Colon (tissue), 2 donors: ENCODE data around the gene TPR.
A peak's percentile ranks its signal among the peaks of the same experiment; 100 is the strongest.
"Not testable (repeated sequence)": the region's sequence is repeated elsewhere in the genome, so short reads cannot be mapped to it uniquely, and the experiment has no call there.

ENCODE experiments used
- FAIRE-seq: peaks from 2 replicates; lab custom pipeline; 2012; peaks lifted over from hg19 to GRCh38; lab: Jason Lieb, UNC
- donor health status: control.
- donor health status: control.

The TPR gene

GRCh38 chr1:186375152-186375928 is at the start of gene TPR, which contains the start of gene ODR4:
TSS of gene TPR (minus strand) at chr1:186375253. CDS start at chr1:186375028, 225 bp downstream.
TSS of gene ODR4 (plus strand) at chr1:186375838. CDS start at chr1:186379786, 3,948 bp downstream.
- FAIRE-seq, result peak; percentile 76

GRCh38 chr1:186424539-186424938 is 49.5 kb upstream of the TPR start:
- FAIRE-seq, result no peak

GRCh38 chr1:186421446-186421845 is 46.4 kb upstream of the TPR start:
- no peak for FAIRE-seq

- no peak for FAIRE-seq
Observed at GRCh38 chr1:186420923-186421322, 45.9 kb upstream of the TPR start.

GRCh38 chr1:186420311-186420710 is 45.3 kb upstream of the TPR start:
- FAIRE-seq, result no peak

- FAIRE-seq, result no peak
Observed at GRCh38 chr1:186418503-186418902, 43.5 kb upstream of the TPR start.

GRCh38 chr1:186413319-186413718 is 38.3 kb upstream of the TPR start:
- no peak for FAIRE-seq

- no peak for FAIRE-seq
Observed at GRCh38 chr1:186409091-186409490, 34.0 kb upstream of the TPR start.

GRCh38 chr1:186404454-186405051 is 29.5 kb upstream of the TPR start:
- FAIRE-seq, result peak; percentile 79

GRCh38 chr1:186403632-186404031 is 28.6 kb upstream of the TPR start:
- no peak for FAIRE-seq

- not testable (repeated sequence) for FAIRE-seq
Observed at GRCh38 chr1:186401446-186401845, 26.4 kb upstream of the TPR start.

GRCh38 chr1:186392711-186393110 is 17.7 kb upstream of the TPR start:
- not testable (repeated sequence) for FAIRE-seq

- FAIRE-seq, result no peak
Observed at GRCh38 chr1:186391841-186392240, 16.8 kb upstream of the TPR start.

GRCh38 chr1:186390925-186391324 is 15.9 kb upstream of the TPR start:
- peak; percentile 41 for FAIRE-seq

- FAIRE-seq, result no peak
Observed at GRCh38 chr1:186386725-186387383, 11.8 kb upstream of the TPR start.

GRCh38 chr1:186375929-186376319 is 871 bp upstream of the TPR start:
- FAIRE-seq, result no peak

- no peak for FAIRE-seq
Observed at GRCh38 chr1:186374303-186375151, 526 bp downstream of the TPR start.

- not testable (repeated sequence) for FAIRE-seq
Observed at GRCh38 chr1:186347837-186348691, 27.0 kb downstream of the TPR start.

GRCh38 chr1:186340772-186341171 is 34.3 kb downstream of the TPR start:
- FAIRE-seq, result peak; percentile 28

GRCh38 chr1:186337554-186337953 is 37.5 kb downstream of the TPR start:
- FAIRE-seq, result peak; percentile 97

- FAIRE-seq, result no peak
Observed at GRCh38 chr1:186330758-186331157, 44.3 kb downstream of the TPR start.
